HepG2 (cell line): Measurements from ENCODE around the gene PTGR2. TPM values are rescaled to one million over a fixed set of nuclear protein-coding genes. Genes with fewer than 3 reads are reported as not detected.

ENCODE experiments used
- ATAC-seq: fragments of 200-7000 bp; cut with Tn5 transposase; 3 replicates; pipeline ENCODE4 v1.9.1; 2020; ENCODE audit warnings: mild to moderate bottlenecking, moderate library complexity
- BruUV-seq: library from RNA; stranded (reverse); fragments of 400-500 nt; replicated peaks from 2 replicates; lab custom pipeline; 2021; lab: Mats Ljungman, UMichigan
- CTCF ChIA-PET: fragments of 300-600 bp; formaldehyde crosslinking; extraction: SDS; loops from one replicate; lab custom pipeline; 2021; ENCODE audit warnings: low total read pairs, inconsistent platforms, low intra/inter-chr PET ratio; lab: Yijun Ruan, JAX
- POLR2A ChIA-PET: fragments of 350-600 bp; sonication (Branson Sonifier 250); formaldehyde crosslinking; loops from one replicate; lab custom pipeline; 2020; ENCODE audit warnings: antibody characterized with exemption, inconsistent platforms; lab: Yijun Ruan, JAX
- DNase-seq: peaks from one replicate; pipeline ENCODE4 v3.0.0-alpha.2; 2015; ENCODE audit warnings: low spot score
- FAIRE-seq: peaks from 3 replicates; lab custom pipeline; 2011; peaks lifted over from hg19 to GRCh38; lab: Jason Lieb, UNC
- H2AFZ ChIP-seq: one replicate; pipeline ENCODE4 v1.6.1; 2011; ENCODE audit warnings: low read length, inconsistent platforms
- H3K27ac ChIP-seq: fragments of 300-600 bp; 3 replicates; pipeline ENCODE4 v1.8.0; 2011; ENCODE audit warnings: mixed run types, mild to moderate bottlenecking, mixed read lengths, low read length, inconsistent platforms; ENCODE audit not compliant: insufficient read depth; ENCODE audit errors: extremely low read length
- H3K27me3 ChIP-seq, 2 experiments: fragments of 200-600 bp in 1 of 2; 2 replicates in 1 of 2; 3 replicates in 1 of 2; pipeline versions ENCODE4 v1.6.0 to v1.8.0; 2011; ENCODE audit warnings: low read length in 2 of 2, mild to moderate bottlenecking in 2 of 2, moderate library complexity in 2 of 2, inconsistent platforms in 1 of 2; ENCODE audit not compliant: insufficient read depth in 2 of 2, control insufficient read depth in 1 of 2
- H3K36me3 ChIP-seq, 2 experiments: fragments of 200-600 bp in 1 of 2; replicated peaks in 1 of 2; 2 replicates in 1 of 2; 3 replicates in 1 of 2; pipeline versions ENCODE4 v1.5.1 to v1.8.0; 2011; ENCODE audit warnings: low read length in 2 of 2, inconsistent platforms in 1 of 2; ENCODE audit not compliant: insufficient read depth in 2 of 2, control insufficient read depth in 1 of 2
- H3K4me1 ChIP-seq: 2 replicates; pipeline ENCODE4 v1.5.1; 2012; ENCODE audit warnings: low read length, inconsistent platforms; ENCODE audit not compliant: insufficient read depth
- H3K4me2 ChIP-seq: 2 replicates; pipeline ENCODE4 v1.6.0; 2011; ENCODE audit warnings: low read depth, low read length, inconsistent platforms
- H3K4me3 ChIP-seq, 3 experiments: fragments of 200-600 bp in 1 of 3; sonication (generic), shearing (Covaris generic) in 1 of 3; replicated peaks in 1 of 3; 2 replicates each; pipeline ENCODE4 v1.5.1; 2011 to 2016; ENCODE audit warnings: low read length in 3 of 3, inconsistent platforms in 2 of 3, low read depth in 2 of 3, mild to moderate bottlenecking in 2 of 3, control low read depth in 1 of 3, mixed read lengths in 1 of 3; ENCODE audit not compliant: insufficient read depth in 1 of 3
- H3K79me2 ChIP-seq: one replicate; pipeline ENCODE4 v1.6.1; 2011; ENCODE audit warnings: low read length, inconsistent platforms; ENCODE audit not compliant: insufficient read depth
- H3K9ac ChIP-seq: 2 replicates; pipeline ENCODE4 v1.6.0; 2011; ENCODE audit warnings: mild to moderate bottlenecking, low read depth, low read length, inconsistent platforms; ENCODE audit not compliant: insufficient read depth
- H3K9me3 ChIP-seq: 2 replicates; pipeline ENCODE4 v1.5.1; 2012; ENCODE audit warnings: mild to moderate bottlenecking, low read length
- H4K20me1 ChIP-seq: 2 replicates; pipeline ENCODE4 v1.6.0; 2011; ENCODE audit warnings: inconsistent platforms, mild to moderate bottlenecking, low read length, moderate library complexity; ENCODE audit not compliant: insufficient read depth
- AHR ChIP-seq: IDR thresholded peaks from 2 replicates; pipeline ENCODE4 v1.6.1; 2018; ENCODE audit warnings: missing genetic modification reagents, missing compliant biosample characterization
- CEBPG ChIP-seq: IDR thresholded peaks from 2 replicates; pipeline ENCODE4 v1.6.1; 2016
- ZNF749 ChIP-seq: sonication (generic); formaldehyde crosslinking; IDR thresholded peaks from 2 replicates; pipeline ENCODE4 v1.8.0; 2022; ENCODE audit warnings: mild to moderate bottlenecking, missing genetic modification reagents, moderate library complexity, borderline replicate concordance
- WGBS: methylation state at CpG from one replicate; pipeline ENCODE4 v1.1.6; 2017; ENCODE audit warnings: low lambda C conversion rate; 5-methylcytosine and 5-hydroxymethylcytosine counted together
- in situ Hi-C: cut with HindIII; loops from 2 replicates; pipeline ENCODE4 v1.10.0; 2017; ENCODE audit warnings: low pct_unique_long_range_greater_than_20kb; ENCODE audit not compliant: extremely low pct_ligation_motif_present
- intact Hi-C: fragments of 100-400 bp; cut with micrococcal nuclease; formaldehyde crosslinking; loops from one replicate; pipeline ENCODE4 v1.10.0; 2022; ENCODE audit not compliant: unreplicated experiment
- polyA plus RNA-seq, 8 experiments: library from polyadenylated mRNA; depleted of rRNA in 3 of 8; stranded (reverse) in 7 of 8; unstranded in 1 of 8; fragments of >200 nt; fragmentation: Illumina TruSeq in 4 of 8; extraction: Trizol in 4 of 8; gene quantifications; 2 replicates each; pipeline versions ENCODE4 v1.2.1 to v1.2.3, GENCODE V29; 2011 to 2016; ENCODE audit warnings: low read depth in 4 of 8, missing spikeins in 1 of 8, mixed read lengths in 1 of 8; ENCODE audit not compliant: insufficient read depth in 1 of 8
- total RNA-seq, 5 experiments: library from RNA; depleted of rRNA; stranded (reverse); fragments of >200 nt; fragmentation: Illumina TruSeq; extraction: Trizol; gene quantifications; 2 replicates each; pipeline ENCODE4 v1.2.3, GENCODE V29; 2016; ENCODE audit warnings: low read depth in 1 of 5
- TF ChIP-seq, protein P1 (sequence below): sonication (generic); formaldehyde crosslinking; IDR thresholded peaks from 2 replicates; pipeline ENCODE4 v1.5.1; 2020; ENCODE audit warnings: mild to moderate bottlenecking, missing genetic modification reagents, moderate library complexity

The PTGR2 gene
- total and polyA plus RNA-seq, 2 of the 13 experiments (the other 11 are each of a cell fraction or from before 2014, with no cell fraction given): 3.0 to 4.3 TPM

GRCh38 chr14:73818821-73819220 is 32.8 kb upstream of the PTGR2 start:
- 81% methylated on average over 9 of the region's 9 CpGs for WGBS
- no peaks in the 10 kb centered on the region for H3K4me1 ChIP-seq
- BruUV-seq: no TSS peak
- ChIA-PET CTCF (no interaction called here), POLR2A (no interaction called here)
- TF ChIP-seq, protein P1, sequence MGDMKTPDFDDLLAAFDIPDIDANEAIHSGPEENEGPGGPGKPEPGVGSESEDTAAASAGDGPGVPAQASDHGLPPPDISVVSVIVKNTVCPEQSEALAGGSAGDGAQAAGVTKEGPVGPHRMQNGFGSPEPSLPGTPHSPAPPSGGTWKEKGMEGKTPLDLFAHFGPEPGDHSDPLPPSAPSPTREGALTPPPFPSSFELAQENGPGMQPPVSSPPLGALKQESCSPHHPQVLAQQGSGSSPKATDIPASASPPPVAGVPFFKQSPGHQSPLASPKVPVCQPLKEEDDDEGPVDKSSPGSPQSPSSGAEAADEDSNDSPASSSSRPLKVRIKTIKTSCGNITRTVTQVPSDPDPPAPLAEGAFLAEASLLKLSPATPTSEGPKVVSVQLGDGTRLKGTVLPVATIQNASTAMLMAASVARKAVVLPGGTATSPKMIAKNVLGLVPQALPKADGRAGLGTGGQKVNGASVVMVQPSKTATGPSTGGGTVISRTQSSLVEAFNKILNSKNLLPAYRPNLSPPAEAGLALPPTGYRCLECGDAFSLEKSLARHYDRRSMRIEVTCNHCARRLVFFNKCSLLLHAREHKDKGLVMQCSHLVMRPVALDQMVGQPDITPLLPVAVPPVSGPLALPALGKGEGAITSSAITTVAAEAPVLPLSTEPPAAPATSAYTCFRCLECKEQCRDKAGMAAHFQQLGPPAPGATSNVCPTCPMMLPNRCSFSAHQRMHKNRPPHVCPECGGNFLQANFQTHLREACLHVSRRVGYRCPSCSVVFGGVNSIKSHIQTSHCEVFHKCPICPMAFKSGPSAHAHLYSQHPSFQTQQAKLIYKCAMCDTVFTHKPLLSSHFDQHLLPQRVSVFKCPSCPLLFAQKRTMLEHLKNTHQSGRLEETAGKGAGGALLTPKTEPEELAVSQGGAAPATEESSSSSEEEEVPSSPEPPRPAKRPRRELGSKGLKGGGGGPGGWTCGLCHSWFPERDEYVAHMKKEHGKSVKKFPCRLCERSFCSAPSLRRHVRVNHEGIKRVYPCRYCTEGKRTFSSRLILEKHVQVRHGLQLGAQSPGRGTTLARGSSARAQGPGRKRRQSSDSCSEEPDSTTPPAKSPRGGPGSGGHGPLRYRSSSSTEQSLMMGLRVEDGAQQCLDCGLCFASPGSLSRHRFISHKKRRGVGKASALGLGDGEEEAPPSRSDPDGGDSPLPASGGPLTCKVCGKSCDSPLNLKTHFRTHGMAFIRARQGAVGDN (CRISPR knock-in tag): no peak
- TF ChIP-seq ZNF749 (CRISPR knock-in tag) (no peak), CEBPG (CRISPR knock-in tag) (no peak), AHR (CRISPR knock-in tag) (no peak)
- FAIRE-seq: no peak
- H3K9me3 ChIP-seq: no peaks in the 10 kb centered on the region
- H2AFZ ChIP-seq: peak overlapping the region; percentile 34
- no peaks in the 10 kb centered on the region for H3K79me2 ChIP-seq
- no peak overlapping the region for H3K4me2 ChIP-seq
- no peaks in the 10 kb centered on the region for H3K27me3 ChIP-seq
- no peak overlapping the region for H3K27ac ChIP-seq
- in situ Hi-C loops: no loop called here
- no peak overlapping the region for H3K9ac ChIP-seq
- no peak for DNase-seq
- ATAC-seq: no peak
- H4K20me1 ChIP-seq: no peaks in the 10 kb centered on the region
- no peaks in the 10 kb centered on the region for H3K36me3 ChIP-seq
- H3K4me3 ChIP-seq: no peak overlapping the region
- intact Hi-C loops: no loop called here
